SK-N-SH (cell line): Measurements from ENCODE around the gene DNAJC15. TPM values are rescaled to one million over a fixed set of nuclear protein-coding genes. Genes with fewer than 3 reads are reported as not detected.

Source experiments
- CTCF ChIA-PET: fragments of 300-600, 350-600 bp; formaldehyde crosslinking; extraction: SDS; loops from one replicate; lab custom pipeline; 2021; lab: Yijun Ruan, JAX
- POLR2A ChIA-PET: fragments of 350-600 bp; sonication (Branson Sonifier 250); formaldehyde crosslinking; extraction: SDS; loops from one replicate; lab custom pipeline; 2020; ENCODE audit warnings: antibody characterized with exemption, inconsistent platforms; lab: Yijun Ruan, JAX
- DNase-seq: peaks from one replicate; pipeline ENCODE4 v3.0.0; 2012
- H2AFZ ChIP-seq: fragments of 200-600 bp; sonication (generic); 2 replicates; pipeline ENCODE4 v1.8.1; 2016; ENCODE audit warnings: antibody characterized with exemption, mild to moderate bottlenecking, low read depth
- H3F3A ChIP-seq: fragments of 200-600 bp; sonication (generic); replicated peaks from 2 replicates; pipeline ENCODE3; 2016; ENCODE audit warnings: antibody characterized with exemption, mild to moderate bottlenecking; ENCODE audit not compliant: insufficient read depth
- H3K27ac ChIP-seq, 2 experiments: fragments of 200-500 bp in 1 of 2; fragments of 200-600 bp in 1 of 2; sonication (Bioruptor generic) in 1 of 2; sonication (generic), shearing (Covaris generic) in 1 of 2; 2 replicates each; pipeline versions ENCODE4 v1.5.1 to v1.6.1; 2014 to 2016; ENCODE audit warnings: low read depth in 2 of 2, inconsistent platforms in 1 of 2, low read length in 1 of 2, mild to moderate bottlenecking in 1 of 2, mixed read lengths in 1 of 2
- H3K27me3 ChIP-seq: fragments of 200-600 bp; sonication (generic), shearing (Covaris generic); 2 replicates; pipeline ENCODE4 v1.6.1; 2016; ENCODE audit warnings: mixed run types; ENCODE audit not compliant: insufficient read depth
- H3K36me3 ChIP-seq, 2 experiments: fragments of 200-500 bp in 1 of 2; fragments of 200-600 bp in 1 of 2; sonication (Bioruptor generic) in 1 of 2; sonication (generic) in 1 of 2; replicated peaks in 1 of 2; 2 replicates each; pipeline versions ENCODE3 to v1.5.1; 2014 to 2016; ENCODE audit warnings: low read length in 1 of 2, mild to moderate bottlenecking in 1 of 2; ENCODE audit not compliant: insufficient read depth in 2 of 2, control insufficient read depth in 1 of 2
- H3K4me1 ChIP-seq, 2 experiments: fragments of 200-500 bp in 1 of 2; fragments of 200-600 bp in 1 of 2; sonication (Bioruptor generic) in 1 of 2; sonication (generic), shearing (Covaris generic) in 1 of 2; 2 replicates each; pipeline versions ENCODE4 v1.5.1 to v1.6.1; 2014 to 2016; ENCODE audit warnings: low read depth in 1 of 2, low read length in 1 of 2, mixed run types in 1 of 2; ENCODE audit not compliant: insufficient read depth in 2 of 2, control insufficient read depth in 1 of 2
- H3K4me2 ChIP-seq: fragments of 200-600 bp; sonication (generic), shearing (Covaris generic); 2 replicates; pipeline ENCODE4 v1.6.1; 2017; ENCODE audit warnings: mixed run types
- H3K4me3 ChIP-seq, 2 experiments: fragments of 200-500 bp in 1 of 2; fragments of 200-600 bp in 1 of 2; sonication (Bioruptor generic) in 1 of 2; sonication (generic), shearing (Covaris generic) in 1 of 2; 2 replicates each; pipeline versions ENCODE4 v1.5.1 to v1.8.1; 2014 to 2016; ENCODE audit warnings: low read depth in 2 of 2, inconsistent platforms in 1 of 2, low read length in 1 of 2, mild to moderate bottlenecking in 1 of 2, mixed read lengths in 1 of 2, moderate library complexity in 1 of 2
- H3K79me2 ChIP-seq: fragments of 200-600 bp; sonication (generic); 2 replicates; pipeline ENCODE4 v1.8.1; 2017; ENCODE audit warnings: mild to moderate bottlenecking; ENCODE audit not compliant: insufficient read depth
- H3K9ac ChIP-seq: fragments of 200-600 bp; sonication (generic); 2 replicates; pipeline ENCODE4 v1.6.1; 2017; ENCODE audit warnings: mixed run types
- H3K9me2 ChIP-seq: fragments of 200-600 bp; sonication (generic); 2 replicates; pipeline ENCODE4 v1.6.1; 2017; ENCODE audit warnings: mixed run types
- H3K9me3 ChIP-seq: fragments of 200-600 bp; sonication (generic); 2 replicates; pipeline ENCODE4 v1.6.1; 2017; ENCODE audit warnings: mixed run types, mild to moderate bottlenecking, moderate library complexity
- H4K20me1 ChIP-seq: fragments of 200-600 bp; sonication (generic); 2 replicates; pipeline ENCODE4 v1.6.1; 2017; ENCODE audit warnings: mild to moderate bottlenecking, mixed run types; ENCODE audit not compliant: insufficient read depth
- CTCF ChIP-seq: fragments of 200-600 bp; sonication (generic); IDR thresholded peaks from 2 replicates; pipeline ENCODE4 v1.6.1; 2017; ENCODE audit warnings: antibody characterized with exemption, mild to moderate bottlenecking, moderate library complexity
- ELF1 ChIP-seq: IDR thresholded peaks from 2 replicates; pipeline ENCODE4 v1.4.0; 2012
- EP300 ChIP-seq, 2 experiments: IDR thresholded peaks; 2 replicates each; pipeline versions ENCODE4 v1.4.0 to v1.6.1; 2012; ENCODE audit warnings: borderline replicate concordance in 1 of 2, low read depth in 1 of 2, low read length in 1 of 2
- FOSL2 ChIP-seq: IDR thresholded peaks from 2 replicates; pipeline ENCODE4 v1.4.0; 2012; ENCODE audit warnings: low read depth, mild to moderate bottlenecking, moderate library complexity, borderline replicate concordance
- FOXM1 ChIP-seq: IDR thresholded peaks from 2 replicates; pipeline ENCODE4 v1.4.0; 2012; ENCODE audit warnings: low read depth, mild to moderate bottlenecking
- GATA2 ChIP-seq: sonication (generic); formaldehyde crosslinking; IDR thresholded peaks from 2 replicates; pipeline ENCODE4 v1.5.0; 2020; ENCODE audit warnings: mild to moderate bottlenecking, missing genetic modification reagents
- JUND ChIP-seq: IDR thresholded peaks from 2 replicates; pipeline ENCODE4 v1.4.0; 2012
- MXI1 ChIP-seq: IDR thresholded peaks from 2 replicates; pipeline ENCODE4 v1.6.1; 2012; ENCODE audit warnings: mild to moderate bottlenecking, low read depth, low read length, improper control_type of control experiment
- POLR2AphosphoS5 ChIP-seq: IDR thresholded peaks from 2 replicates; pipeline ENCODE4 v1.6.1; 2012; ENCODE audit warnings: low read depth, low read length
- RCOR1 ChIP-seq: fragments of 150-350 bp; IDR thresholded peaks from 2 replicates; pipeline ENCODE4 v1.6.1; 2017; ENCODE audit warnings: antibody characterized with exemption, low read length
- REST ChIP-seq: IDR thresholded peaks from 2 replicates; pipeline ENCODE4 v1.6.1; 2012; ENCODE audit warnings: mild to moderate bottlenecking, low read depth, low read length, moderate library complexity
- RFX5 ChIP-seq: IDR thresholded peaks from 2 replicates; pipeline ENCODE4 v1.6.1; 2012; ENCODE audit warnings: mild to moderate bottlenecking, improper control_type of control experiment, low read length
- SMC3 ChIP-seq: IDR thresholded peaks from 2 replicates; pipeline ENCODE4 v1.6.1; 2012; ENCODE audit warnings: low read depth, low read length, improper control_type of control experiment
- TCF12 ChIP-seq: IDR thresholded peaks from 2 replicates; pipeline ENCODE4 v1.4.0; 2012
- USF1 ChIP-seq: IDR thresholded peaks from 2 replicates; pipeline ENCODE4 v1.4.0; 2012; ENCODE audit warnings: low read depth, borderline replicate concordance
- USF2 ChIP-seq: fragments of 150-350 bp; IDR thresholded peaks from 2 replicates; pipeline ENCODE4 v1.6.1; 2017; ENCODE audit warnings: antibody characterized with exemption, low read length, low read depth, borderline replicate concordance
- WGBS: methylation state at CpG from one replicate; pipeline ENCODE4 v1.1.6; 2017; ENCODE audit warnings: low lambda C conversion rate; 5-methylcytosine and 5-hydroxymethylcytosine counted together
- polyA plus RNA-seq, 3 experiments: library from polyadenylated mRNA; depleted of rRNA; stranded (reverse); fragments of >200 nt; gene quantifications; 2 replicates each; pipeline ENCODE4 v1.2.3, GENCODE V29; 2012

The DNAJC15 gene
- polyA plus RNA-seq, 1 of the 3 experiments (the other 2 are of a cell fraction): 18.4 TPM

GRCh38 chr13:43123856-43124255 lies 100.5 kb downstream of the DNAJC15 start:
- Histone ChIP-seq H3K27me3 (no peaks in the 10 kb centered on the region), H3K4me3 (no peak overlapping the region), H3K4me2 (no peak overlapping the region)
- WGBS: 96% methylated on average over 6 of the region's 6 CpGs
- TF ChIP-seq RCOR1 (no peak), GATA2 (no peak), ELF1 (no peak), USF1 (no peak), EP300 (IDR thresholded peaks at IDR 0.05; ENCODE audit: borderline replicate concordance in 1 of 2, low read depth in 1 of 2, low read length in 1 of 2) (no peak), JUND (no peak), RFX5 (no peak), CTCF (no peak), TCF12 (no peak)
- TF ChIP-seq, all 33 proteins: peak for 0
- Histone ChIP-seq H3F3A (no peaks in the 10 kb centered on the region), H3K27ac (no peak overlapping the region), H3K9ac (no peak overlapping the region), H3K36me3 (no peaks in the 10 kb centered on the region), H3K4me1 (peaks cover 0 to 19% of the 10 kb centered on the region in 2 experiments; a peak in 2 of 4 replicates), H3K79me2 (no peaks in the 10 kb centered on the region), H2AFZ (no peak overlapping the region), H3K9me3 (no peaks in the 10 kb centered on the region), H3K9me2 (no peaks in the 10 kb centered on the region), H4K20me1 (no peaks in the 10 kb centered on the region)
- ChIA-PET POLR2A (no interaction called here), CTCF (interaction anchor here (1.5 kb wide), 1 partner anchor 36 kb away, joined by 3 read pairs; no protein-coding TSS in a partner anchor)
- DNase-seq: no peak

- Histone ChIP-seq H4K20me1 (no peaks in the 10 kb centered on the region), H3K9me2 (no peaks in the 10 kb centered on the region), H3K9me3 (no peaks in the 10 kb centered on the region), H3F3A (no peaks in the 10 kb centered on the region), H3K27ac (no peak overlapping the region), H3K4me2 (no peak overlapping the region), H3K27me3 (no peaks in the 10 kb centered on the region), H3K9ac (no peak overlapping the region), H2AFZ (no peak overlapping the region), H3K36me3 (no peaks in the 10 kb centered on the region), H3K4me1 (peaks cover 0 to 22% of the 10 kb centered on the region in 2 experiments; a peak in 2 of 4 replicates), H3K79me2 (no peaks in the 10 kb centered on the region), H3K4me3 (no peak overlapping the region)
- WGBS: 85% methylated on average over 8 of the region's 8 CpGs
- POLR2A ChIA-PET: no interaction called here
- no peak for DNase-seq
- no peak for TF ChIP-seq SMC3
- no peak for TF ChIP-seq MXI1
- TF ChIP-seq POLR2AphosphoS5: no peak
- TF ChIP-seq REST: no peak
- TF ChIP-seq GATA2: no peak
- TF ChIP-seq FOSL2: no peak
- TF ChIP-seq FOXM1: no peak
- no peak for TF ChIP-seq RFX5
- TF ChIP-seq ELF1: no peak
- no peak for TF ChIP-seq USF2
- CTCF ChIA-PET: no interaction called here
These were observed 101.1 kb downstream of the DNAJC15 start for GRCh38 chr13:43124490-43124889.
